RPMI7951 (cell line): ENCODE results near the gene MAP1LC3C. TPM values are rescaled to one million over a fixed set of nuclear protein-coding genes. Genes with fewer than 3 reads are reported as not detected.

Experiments
- DNase-seq: peaks from one replicate; pipeline ENCODE4 v3.0.0-alpha.2; 2012; ENCODE audit warnings: low read depth
- total RNA-seq: library from RNA; depleted of rRNA; stranded (reverse); fragments of >200 nt; shearing (Covaris generic); gene quantifications from 2 replicates; pipeline ENCODE4 v1.2.3, GENCODE V29; 2014; rRNA removed

Gene MAP1LC3C
- total RNA-seq: 0.20 and 0.24 TPM in 2 replicates

DNA sequence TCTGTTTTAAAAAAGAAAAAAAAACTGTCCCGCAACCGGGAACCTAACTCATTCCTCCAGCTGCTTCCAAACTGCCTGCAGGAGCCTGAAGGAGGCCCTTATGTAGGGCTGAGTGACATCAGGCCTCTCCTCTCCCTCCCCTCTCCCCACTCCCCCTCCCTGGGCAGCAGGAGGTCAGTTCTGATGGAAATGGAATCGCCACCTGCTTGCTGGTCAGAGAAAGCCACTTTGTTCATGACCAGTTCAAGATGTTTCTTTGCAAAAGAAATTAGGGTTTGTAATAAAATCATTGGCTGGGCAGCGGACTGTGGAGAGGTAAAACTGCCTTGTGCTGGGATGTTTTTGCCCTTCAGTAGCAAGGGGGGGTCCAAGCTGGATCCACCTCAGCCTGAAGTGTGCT is at the start of gene MAP1LC3C:
Gene MAP1LC3C (minus strand): TSS at position 73 of the 400 bp plus-strand sequence. CDS start 90 bp downstream, outside the sequence.
- DNase-seq: no peak

DNA sequence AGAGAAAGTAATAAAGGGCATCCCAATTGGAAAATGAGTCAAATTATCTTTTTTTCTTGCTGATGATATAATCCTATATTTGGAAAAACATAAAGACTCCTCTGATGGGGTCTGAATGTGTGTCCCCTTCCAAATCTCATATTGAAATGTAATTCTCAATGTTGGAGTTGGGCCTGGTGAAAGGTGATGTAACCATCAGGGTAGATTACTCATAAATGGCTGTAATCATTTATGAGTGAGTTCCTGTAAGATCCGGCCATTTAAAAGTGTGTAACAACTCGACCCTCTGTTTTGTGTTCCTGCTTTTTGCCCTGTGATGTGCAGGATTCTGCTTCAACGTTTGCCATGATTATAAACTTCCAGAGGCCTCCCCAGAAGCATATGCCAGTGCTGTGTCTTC is 44.3 kb upstream of the MAP1LC3C start:
- DNase-seq: no peak

DNA sequence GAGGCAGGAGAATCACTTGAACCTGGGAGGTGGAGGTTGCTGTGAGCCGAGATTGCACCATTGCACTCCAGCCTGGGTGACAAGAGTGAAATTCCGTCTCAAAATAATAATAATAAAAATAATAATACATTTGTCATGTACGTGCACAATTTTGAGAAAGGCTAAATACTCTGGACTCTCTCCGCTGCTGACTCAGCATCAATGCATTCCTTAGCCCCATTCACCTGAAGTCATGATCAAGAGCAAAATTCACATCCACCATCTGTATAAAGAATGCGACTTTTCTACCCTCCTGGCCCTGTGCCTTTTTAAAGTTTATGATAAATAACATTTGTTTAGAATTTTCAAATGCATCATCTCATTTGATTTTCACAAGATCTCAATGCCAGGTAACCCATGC is 35.5 kb upstream of the MAP1LC3C start:
- DNase-seq: no peak

DNA sequence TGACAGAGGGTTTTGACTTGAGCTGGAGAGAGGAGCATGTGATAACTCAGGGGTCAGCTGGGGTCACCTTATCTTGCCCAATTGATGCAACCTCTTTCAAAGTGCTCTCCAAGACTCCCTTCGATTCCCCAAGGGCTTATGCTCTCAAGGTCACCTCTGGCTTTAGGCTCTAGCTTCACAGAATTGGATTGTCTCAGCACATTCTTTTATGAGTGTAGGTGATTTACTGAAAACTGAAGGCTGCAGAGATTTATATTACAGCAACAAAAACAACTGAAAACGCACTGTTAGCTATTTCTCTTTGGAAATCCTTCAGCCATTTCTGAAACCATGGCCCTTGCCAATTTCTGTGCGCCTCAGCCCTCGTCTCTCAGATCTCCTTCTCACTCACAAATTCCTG is 34.5 kb upstream of the MAP1LC3C start:
- no peak for DNase-seq

DNA sequence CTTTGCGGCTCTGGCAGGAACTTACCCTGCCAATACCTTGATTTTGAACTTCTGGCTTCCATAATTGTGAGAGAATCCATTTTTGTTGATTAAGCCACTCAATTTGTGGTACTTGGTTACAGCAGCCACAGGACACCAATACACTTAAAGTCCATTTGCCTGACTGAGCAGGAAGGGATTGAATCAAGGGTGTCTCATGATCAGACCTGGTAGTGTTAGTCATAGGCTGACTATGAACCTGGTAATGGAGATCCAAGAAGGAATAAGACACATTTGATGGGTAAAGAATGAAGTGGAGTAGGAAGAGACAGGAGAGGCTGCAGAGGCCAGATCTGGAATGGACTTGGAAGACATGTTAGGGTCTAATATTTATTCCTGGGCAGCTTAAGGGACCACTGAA is 31.2 kb upstream of the MAP1LC3C start:
- DNase-seq: no peak

DNA sequence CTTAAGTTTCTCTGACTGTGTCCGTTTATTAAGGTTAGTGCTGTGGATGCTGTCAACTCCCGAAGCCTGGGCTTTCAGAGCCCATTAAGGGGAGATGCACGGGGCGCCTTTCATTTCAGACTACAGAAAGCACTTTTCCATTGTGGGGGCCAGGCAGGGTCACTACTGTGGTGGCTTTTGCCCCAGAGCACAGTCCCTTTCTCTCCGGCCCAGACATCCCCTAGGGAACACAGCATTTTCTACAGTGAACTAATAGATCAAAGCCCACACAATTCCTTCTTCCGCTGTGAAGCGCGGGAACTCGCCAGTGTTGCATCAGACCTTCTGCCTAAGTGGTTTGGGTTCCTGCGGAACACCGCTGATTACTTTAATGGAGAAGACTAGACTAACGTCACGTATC is 26.8 kb upstream of the MAP1LC3C start:
- DNase-seq: no peak

DNA sequence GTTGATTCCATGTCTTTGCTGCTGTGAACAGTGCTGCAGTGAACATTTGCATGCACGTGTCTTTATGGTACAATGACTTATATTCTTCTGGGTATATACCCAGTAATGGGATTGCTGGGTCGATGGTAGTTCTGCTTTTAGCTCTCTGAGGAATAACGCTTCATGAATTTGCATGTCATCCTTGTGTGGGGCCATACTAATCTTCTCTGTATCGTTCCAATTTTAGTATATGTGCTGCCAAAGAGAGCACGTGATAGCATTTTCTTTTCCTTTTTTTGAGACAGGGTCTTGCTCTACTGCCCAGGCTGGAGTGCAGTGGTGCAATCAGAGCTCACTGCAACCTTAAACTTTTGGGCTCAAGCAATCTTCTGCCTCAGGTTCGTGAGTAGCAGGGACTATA is 24.9 kb upstream of the MAP1LC3C start:
- DNase-seq: no peak

DNA sequence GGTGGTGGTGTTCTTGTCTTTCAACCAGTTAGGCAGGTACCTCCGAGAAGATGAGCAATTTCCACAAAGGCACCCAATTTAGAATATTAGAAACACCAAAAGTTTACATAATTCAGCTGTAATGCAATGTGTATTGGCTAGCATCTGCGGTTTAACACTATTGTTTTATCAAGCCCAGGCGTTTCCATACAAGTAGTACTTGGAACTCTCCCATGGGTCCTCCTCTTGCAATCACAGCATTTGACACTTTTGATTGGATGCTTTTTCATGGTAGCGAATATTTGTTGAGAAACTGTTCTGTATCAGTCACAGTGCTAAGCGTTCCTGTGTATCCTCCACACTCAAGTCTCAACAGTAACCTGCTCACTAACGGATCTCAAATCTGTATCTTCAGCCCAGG is 20.1 kb upstream of the MAP1LC3C start:
- DNase-seq: no peak

DNA sequence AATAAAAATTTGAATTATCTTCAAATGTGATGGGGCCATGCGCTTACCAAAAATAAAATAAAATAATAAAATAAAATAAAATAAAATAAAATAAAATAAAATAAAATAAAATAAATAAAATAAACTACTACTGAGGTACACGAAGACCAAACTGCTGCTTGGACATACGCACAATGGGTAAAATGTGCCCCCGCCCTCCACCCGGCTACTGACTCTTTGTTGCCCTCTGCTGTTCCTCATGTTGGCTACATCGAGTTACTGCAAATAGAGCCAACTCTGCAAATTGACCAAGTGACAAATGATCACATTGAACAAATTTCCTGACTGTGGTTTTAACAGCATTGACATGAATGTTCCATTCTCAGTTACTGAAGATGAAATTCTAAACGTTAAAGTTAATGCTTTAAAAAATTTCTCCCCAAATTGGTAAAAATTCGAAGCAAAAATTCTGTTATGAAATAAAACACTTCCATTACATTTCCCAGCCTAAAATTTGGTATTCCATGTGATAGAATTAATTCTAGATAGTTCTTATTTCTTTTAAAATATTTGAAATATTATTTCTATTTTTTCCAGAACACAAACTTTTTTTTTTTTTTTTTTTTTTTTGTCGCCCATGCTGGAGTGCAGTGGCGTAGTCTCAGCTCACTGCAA is 18.8 kb upstream of the MAP1LC3C start:
- peak; percentile 45 for DNase-seq

DNA sequence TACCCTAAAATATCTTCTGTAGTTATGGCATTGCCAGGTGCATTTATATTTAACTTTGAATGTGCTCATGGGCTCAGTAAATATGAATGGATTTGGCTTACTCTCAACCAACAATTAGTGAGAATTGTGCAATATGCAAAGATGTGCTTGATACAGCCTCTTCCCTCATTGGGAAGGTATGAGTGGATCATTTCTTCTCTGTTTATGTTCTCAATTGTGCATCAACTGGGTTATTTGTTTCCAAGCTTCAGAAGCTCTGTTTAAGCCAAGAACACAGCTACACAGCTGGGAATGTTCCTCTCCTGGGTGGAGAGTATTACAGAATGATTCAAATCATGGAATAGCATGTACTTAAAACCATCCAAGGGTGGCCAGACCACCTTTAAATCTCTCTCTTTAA is 17.6 kb upstream of the MAP1LC3C start:
- DNase-seq: no peak

DNA sequence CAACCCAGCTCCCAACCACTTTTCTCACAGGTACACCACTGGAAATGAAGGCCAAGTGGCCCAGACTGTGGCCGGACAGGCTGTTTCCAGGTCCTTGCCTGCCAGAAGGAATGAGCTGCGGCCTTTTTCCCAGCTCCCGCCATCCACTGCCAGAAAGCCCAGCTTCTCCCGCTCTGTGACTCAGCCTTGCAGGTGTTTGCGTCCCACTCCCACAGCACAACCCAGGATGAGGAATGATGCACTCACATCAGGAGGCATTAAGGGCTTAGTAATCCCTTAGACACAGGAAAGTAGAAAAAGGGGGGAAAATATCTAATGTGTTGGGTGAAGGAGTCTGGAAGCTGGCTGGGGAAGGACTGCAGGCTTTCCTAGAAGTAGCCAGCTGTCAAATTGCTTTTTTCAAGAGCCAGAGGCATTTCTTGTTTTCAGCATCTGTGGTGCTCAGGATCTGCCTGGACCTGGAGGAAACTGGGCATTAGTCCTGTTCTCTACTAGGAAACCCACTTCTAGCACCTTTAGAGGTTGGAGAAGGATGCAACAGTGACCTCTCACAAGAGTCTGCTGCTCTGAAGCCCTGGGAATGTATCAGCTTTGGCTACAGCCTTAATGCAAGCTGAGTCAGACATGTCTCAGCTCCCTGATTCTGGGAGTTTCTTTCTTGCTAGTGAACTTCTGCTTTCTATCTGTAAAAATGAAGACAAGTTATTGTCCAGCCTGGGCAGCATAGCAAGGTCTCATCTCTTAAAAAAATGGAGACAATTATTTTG is 13.2 kb upstream of the MAP1LC3C start:
- no peak for DNase-seq

DNA sequence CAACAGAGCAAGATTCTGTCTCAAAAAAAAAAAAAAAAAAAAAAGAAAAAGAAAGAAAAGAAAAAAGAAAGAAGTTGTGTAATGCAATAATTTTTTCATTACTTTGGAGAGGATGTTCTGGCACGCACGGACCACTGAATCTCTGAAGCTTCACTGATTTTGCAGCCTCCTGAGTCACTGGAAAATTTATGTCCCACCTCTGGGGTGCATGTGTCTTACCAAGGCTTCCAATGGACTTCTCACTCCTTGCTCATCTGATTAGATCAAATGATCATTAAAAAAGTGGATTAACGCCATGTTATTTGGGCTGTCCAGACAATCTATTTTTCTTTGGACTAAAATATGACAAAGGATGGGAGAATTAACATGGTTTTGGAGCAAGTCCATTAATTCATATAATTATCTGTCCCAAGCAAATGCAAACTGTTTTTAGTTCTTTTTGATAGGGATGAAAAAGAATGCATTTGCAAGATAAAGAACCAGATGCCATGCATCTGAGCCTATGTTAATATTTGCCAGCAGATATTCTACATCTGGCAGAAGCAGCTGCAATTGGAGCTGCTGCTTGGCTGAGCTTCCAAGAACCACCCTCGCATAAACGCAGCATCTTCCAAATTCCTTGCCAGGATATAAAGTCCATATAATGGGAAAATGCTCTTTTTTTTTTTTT is 10.1 kb upstream of the MAP1LC3C start:
- no peak for DNase-seq

DNA sequence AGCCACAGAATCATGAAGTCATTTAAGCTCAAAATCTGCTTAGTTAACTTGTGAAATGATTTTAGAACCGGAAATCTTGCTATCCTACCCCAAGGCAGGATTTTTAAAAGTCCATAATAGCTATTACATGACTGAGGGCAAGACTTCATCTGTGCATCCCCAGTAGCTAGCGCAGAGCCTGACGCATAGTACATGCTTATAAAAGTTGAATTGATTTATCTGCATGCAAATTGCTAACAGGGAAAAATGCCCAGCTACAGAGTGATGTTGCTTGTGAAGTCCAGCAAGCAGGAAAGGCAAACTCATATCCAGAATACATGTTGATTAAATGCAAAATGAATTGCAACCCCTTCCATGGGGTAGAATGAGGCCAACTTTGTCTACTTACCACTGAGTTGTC is 8.1 kb upstream of the MAP1LC3C start:
- no peak for DNase-seq

DNA sequence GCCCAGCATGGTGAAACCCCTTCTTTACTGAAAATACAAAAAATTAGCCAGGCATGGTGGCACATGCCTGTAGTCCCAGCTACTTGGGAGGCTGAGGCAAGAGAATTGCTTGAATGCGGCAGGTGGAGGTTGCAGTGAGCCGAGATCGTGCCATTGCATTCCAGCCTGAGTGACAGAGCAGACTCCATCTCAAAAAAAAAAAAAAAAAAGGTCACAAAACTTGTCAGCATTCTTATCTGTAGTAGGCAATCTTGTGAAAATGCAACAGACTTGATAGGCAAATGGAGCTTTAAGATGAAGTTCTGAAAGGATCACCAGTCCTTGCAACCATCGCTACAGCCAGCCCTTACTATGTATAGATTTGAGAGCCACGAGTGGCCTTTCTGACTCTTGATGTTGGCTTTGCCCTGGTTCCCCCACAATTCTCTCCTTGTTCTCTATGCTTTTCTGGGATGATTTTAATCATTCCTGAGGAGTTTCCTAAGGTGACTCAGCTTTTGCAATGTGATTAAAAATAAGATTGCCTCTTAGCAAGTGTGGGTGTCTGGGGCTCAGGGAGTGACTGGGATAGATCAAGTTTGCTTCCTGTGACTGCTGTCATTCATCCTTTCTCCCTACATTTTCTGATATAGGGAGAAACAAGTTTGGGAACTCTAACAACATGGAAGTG is 7.1 kb upstream of the MAP1LC3C start:
- DNase-seq: peak; percentile 42

DNA sequence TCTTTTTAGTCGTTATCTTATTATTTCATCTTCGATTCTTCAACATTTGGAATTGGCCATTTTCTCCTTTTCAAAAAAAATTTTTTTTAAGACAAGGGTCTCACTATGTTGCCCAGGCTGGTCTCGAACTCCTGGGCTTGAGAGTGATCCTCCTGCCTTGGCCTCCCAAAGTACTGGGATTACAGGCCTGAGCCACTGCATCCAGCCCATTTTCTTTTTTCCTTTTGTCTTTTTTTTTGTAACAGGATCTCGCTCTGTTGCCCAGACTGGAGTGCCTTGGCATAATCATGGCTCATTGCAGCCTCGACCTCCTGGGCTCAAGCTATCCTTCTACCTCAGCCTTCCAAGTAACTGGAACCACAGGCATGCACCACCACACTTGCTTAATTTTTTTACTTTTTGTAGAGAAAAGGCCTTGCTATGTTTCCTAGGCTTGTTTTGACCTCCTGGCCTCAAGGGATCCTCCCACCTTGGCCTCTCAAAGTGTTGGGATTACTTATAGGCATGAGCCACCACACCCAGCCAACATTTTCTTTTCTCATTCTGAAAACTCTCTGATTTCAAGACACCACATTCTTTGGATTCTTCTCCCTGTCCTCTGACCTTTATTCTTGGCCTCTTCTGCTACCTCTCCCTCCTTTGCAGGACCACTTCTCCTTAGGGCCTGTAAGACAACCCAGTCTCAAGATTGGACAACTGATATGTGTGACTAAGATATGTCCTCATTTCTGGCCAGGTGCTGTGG is 6.0 kb upstream of the MAP1LC3C start:
- DNase-seq: peak; percentile 29

DNA sequence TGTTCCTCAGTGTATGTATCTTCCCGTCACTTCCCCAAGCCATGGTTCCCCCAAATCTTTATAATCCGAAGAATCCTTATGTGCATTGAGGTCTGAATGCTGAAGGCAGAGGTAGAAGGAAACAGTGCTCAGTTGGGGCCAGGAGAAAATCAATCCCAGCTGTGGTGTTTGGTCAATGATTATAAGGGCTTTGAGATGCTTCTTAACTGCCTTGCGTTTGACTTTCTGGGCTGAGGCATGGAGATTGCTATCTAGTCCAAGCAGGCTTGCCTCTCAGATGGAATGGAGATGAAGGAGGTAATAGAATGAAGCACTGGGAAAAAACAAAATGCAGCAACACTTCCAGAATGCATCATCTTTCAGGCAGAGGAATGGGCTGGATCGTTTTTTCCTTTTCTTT is 3.6 kb upstream of the MAP1LC3C start:
- DNase-seq: no peak

DNA sequence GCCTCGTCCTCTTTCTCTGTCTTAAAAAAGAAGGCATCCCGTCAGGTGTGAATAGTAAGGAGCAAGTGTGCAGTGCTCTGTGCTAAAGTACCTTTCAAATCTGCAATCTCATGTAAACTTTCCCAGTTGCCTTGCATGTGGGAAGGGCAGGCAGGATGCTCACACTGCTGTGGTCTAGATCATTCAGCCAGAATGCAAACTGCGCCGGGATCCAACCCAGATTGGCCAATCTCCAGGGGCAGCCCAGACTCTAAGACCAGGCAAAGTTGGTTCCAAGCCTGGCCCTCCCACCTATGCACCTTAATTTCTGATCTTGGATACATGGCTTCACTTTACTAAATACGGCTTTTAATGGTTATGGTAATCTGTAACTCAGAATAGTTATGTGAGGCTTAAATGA is 3.2 kb upstream of the MAP1LC3C start:
- no peak for DNase-seq

DNA sequence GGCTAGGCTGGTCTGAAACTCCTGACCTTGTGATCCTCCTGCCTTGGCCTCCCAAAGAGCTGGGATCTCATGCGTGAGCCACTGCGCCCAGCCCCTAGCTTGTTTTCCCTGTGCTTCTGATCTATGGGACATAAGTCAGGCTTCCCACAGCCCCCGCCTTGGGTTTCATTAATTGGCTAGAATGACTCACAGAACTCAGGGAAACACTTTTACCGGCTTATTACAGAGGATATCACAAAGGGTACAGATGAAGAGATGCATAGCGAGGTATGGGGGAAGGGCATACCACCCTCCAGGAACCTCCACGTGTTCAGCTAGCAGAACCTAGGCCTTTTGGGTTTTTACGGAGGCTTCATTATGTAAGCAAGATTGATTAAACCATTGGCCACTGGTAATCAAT is 1.5 kb upstream of the MAP1LC3C start:
- DNase-seq: no peak

DNA sequence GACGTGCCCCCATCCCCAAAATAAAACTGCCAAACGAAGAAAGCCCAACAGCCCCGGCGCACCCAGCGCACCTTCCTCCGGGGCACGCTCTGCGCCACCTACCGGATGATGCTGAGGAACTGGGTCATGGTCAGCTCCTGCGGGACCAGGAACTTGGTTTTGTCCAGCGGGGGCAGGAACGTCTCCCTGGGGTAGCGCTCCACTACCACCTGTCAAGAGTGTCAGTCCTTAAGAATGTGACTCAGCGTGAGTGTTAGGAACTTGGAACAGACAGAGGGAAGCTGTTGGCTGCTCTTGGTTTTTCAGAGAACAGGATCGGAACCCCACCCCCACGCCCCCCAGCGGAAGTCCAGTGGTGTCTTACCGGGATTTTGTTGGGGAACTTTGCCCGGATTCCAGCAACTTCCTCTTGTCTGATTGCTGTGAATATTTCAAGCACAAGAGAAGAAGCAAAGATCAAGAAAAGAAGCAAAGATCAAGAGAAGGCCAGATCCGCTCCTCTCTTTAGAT is 431 bp downstream of the MAP1LC3C start:
- DNase-seq: peak; percentile 85

DNA sequence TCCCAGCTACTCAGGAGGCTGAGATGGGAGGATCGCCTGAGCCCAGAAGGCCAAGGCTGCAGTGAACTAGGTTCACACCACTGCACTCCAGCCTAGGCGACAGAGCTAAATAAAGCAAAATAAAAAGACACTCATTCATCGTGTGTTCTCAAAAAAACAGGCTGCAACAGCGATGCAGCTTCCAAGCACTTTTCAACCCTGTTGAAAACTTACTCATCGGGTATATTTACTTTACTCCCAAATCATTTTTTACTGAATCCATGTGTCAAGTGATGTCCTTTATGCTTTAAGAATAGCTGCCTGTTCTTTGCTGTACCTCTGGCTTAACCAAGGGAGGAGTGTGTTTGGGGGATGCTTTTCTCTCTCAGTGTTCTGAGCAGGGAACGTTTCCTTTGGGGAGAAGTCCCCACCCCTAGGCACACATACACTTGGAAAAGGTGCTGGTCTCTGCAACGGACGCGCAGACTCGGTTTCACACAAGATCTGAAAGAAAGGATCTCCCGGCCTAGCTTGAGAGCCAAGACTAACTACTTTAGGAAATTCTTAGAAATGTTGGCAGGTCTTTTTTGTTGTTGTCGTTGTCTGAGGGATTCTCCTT is 1.4 kb downstream of the MAP1LC3C start:
- DNase-seq: no peak

DNA sequence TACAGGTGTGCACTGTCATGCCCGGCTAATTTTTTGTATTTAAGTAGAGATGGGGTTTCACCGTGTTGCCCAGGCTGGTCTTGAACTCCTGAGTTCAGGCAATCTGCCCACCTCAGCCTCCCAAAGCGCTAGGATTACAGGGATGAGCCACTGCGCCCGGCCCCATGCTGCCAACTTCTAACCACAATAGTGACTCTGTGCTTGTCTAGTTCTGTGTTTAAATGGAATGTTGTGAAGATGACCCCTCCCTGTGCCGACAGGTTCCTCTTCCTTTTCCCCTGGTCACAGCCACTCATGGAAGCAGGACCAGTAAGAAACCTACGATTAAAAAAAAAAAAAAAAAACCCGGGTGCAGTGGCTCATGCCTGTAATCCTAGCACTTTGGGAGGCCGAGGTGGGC is 4.7 kb downstream of the MAP1LC3C start:
- no peak for DNase-seq
